Activated B cell treated with CpG ODN at 0.5 μM for 24 hours (primary cell): ENCODE data around the gene BUB1B. TPM values are rescaled to one million over a fixed set of nuclear protein-coding genes. Genes with fewer than 3 reads are reported as not detected.
"Not testable (repeated sequence)": the region's sequence is repeated elsewhere in the genome, so short reads cannot be mapped to it uniquely, and the experiment has no call there.

Experiments
- ATAC-seq: fragments of 200-7000 bp; cut with Tn5 transposase; one replicate; pipeline ENCODE4 v1.10.0; 2021; ENCODE audit warnings: low read depth, mild to moderate bottlenecking, moderate library complexity
- CTCF ChIA-PET: fragments of 350-600 bp; sonication (Branson Sonifier 250); formaldehyde crosslinking; loops from one replicate; lab custom pipeline; 2021; ENCODE audit warnings: antibody characterized with exemption; lab: Charles Lee
- POLR2A ChIA-PET: fragments of 350-600 bp; sonication (Branson Sonifier 250); formaldehyde crosslinking; loops from one replicate; lab custom pipeline; 2021; ENCODE audit warnings: antibody characterized with exemption; lab: Charles Lee
- DNase-seq: peaks from one replicate; pipeline ENCODE4 v3.0.0; 2022
- H3K27ac Mint-ChIP-seq: one replicate; pipeline ENCODE4 v1.8.0; 2020; ENCODE audit warnings: mixed read lengths
- H3K27me3 Mint-ChIP-seq: one replicate; pipeline ENCODE4 v1.8.0; 2021; ENCODE audit warnings: mixed read lengths
- H3K36me3 Mint-ChIP-seq: one replicate; pipeline ENCODE4 v1.8.0; 2021; ENCODE audit warnings: low read depth, mixed read lengths
- H3K4me1 Mint-ChIP-seq: one replicate; pipeline ENCODE4 v1.8.0; 2021; ENCODE audit warnings: mixed read lengths
- H3K4me3 Mint-ChIP-seq: one replicate; pipeline ENCODE4 v1.8.0; 2020; ENCODE audit warnings: mild to moderate bottlenecking, mixed read lengths
- H3K9me3 Mint-ChIP-seq: one replicate; pipeline ENCODE4 v1.8.0; 2020; ENCODE audit warnings: mixed read lengths
- CTCF ChIP-seq: fragments of 200-600 bp; IDR thresholded peaks from one replicate; pipeline ENCODE4 v1.8.0; 2022; ENCODE audit warnings: antibody characterized with exemption, mild to moderate bottlenecking
- intact Hi-C: fragments of 100-400 bp; cut with micrococcal nuclease; formaldehyde crosslinking; loops from one replicate; pipeline ENCODE4 v1.15.1; 2024
- total RNA-seq: library from RNA; stranded (reverse); gene quantifications from 2 replicates; pipeline ENCODE4 v1.2.3, GENCODE V29; 2022

BUB1B gene
- total RNA-seq, 1 donor from 2014 or later, result 3.9 TPM

- Mint-ChIP-seq H3K4me1 (peaks cover 42% of the 10 kb centered on the region), H3K27me3 (no peaks in the 10 kb centered on the region), H3K36me3 (no peaks in the 10 kb centered on the region), H3K4me3 (peak overlapping the region; percentile 61), H3K27ac (peak overlapping the region; percentile 98), H3K9me3 (no peaks in the 10 kb centered on the region)
- intact Hi-C loops, result loop anchor here (1.0 kb wide), 1 partner anchor 10 kb away; no protein-coding TSS in a partner anchor
- TF ChIP-seq CTCF, result no peak
- ChIA-PET POLR2A (interaction anchor here (0.7 to 7.5 kb wide), 11 partner anchors 14 to 616 kb away, joined by 3 to 172 read pairs (median 4); partner anchors contain the start of genes FSIP1 and SRP14), CTCF (interaction anchor here (0.7 to 1.9 kb wide), 9 partner anchors 9 to 195 kb away, joined by 3 to 14 read pairs (median 3); no protein-coding TSS in a partner anchor)
- ATAC-seq (peak; percentile 94), DNase-seq (peak; percentile 67)
These were observed 45.2 kb upstream of the BUB1B start for GRCh38 chr15:40115670-40116093.

DNA sequence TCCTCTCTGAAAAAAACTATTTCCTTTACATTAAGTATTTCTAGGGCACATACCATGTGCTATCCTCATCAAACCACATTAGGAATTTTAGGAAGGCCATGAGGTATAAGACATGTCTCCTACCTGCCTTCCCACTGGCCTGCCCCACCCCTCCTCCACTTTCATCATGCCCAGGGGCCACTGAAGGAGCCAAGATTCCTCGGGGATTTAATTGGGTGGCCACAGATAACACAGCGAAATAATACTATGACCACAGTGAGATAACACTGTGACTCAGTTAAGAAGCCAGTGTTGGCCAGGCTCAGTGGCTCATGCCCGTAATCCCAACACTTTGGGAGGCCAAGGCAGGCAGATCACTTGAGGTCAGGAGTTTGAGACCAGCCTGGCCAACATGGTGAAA lies 42.4 kb upstream of the BUB1B start:
- ChIA-PET POLR2A (interaction anchor here (7.5 kb wide), 1 partner anchor 17 kb away, joined by 172 read pairs; no protein-coding TSS in a partner anchor), CTCF (no interaction called here)
- intact Hi-C loops, result no loop called here
- Mint-ChIP-seq H3K27ac (no peak overlapping the region), H3K36me3 (no peaks in the 10 kb centered on the region), H3K4me3 (no peak overlapping the region), H3K9me3 (no peaks in the 10 kb centered on the region), H3K27me3 (no peaks in the 10 kb centered on the region), H3K4me1 (peaks cover 34% of the 10 kb centered on the region)
- no peak for TF ChIP-seq CTCF
- ATAC-seq (no peak), DNase-seq (no peak)

- no peak overlapping the region for H3K27ac Mint-ChIP-seq
- no peaks in the 10 kb centered on the region for H3K9me3 Mint-ChIP-seq
- ChIA-PET CTCF (no interaction called here), POLR2A (interaction anchor here (0.9 to 1.6 kb wide), 3 partner anchors 12 to 34 kb away, joined by 3 to 9 read pairs (median 4); no protein-coding TSS in a partner anchor)
- no peaks in the 10 kb centered on the region for H3K27me3 Mint-ChIP-seq
- H3K4me1 Mint-ChIP-seq, result peaks cover under 1% of the 10 kb centered on the region
- DNase-seq (no peak), ATAC-seq (no peak)
- intact Hi-C loops, result no loop called here
- no peak for TF ChIP-seq CTCF
- no peak overlapping the region for H3K4me3 Mint-ChIP-seq
- no peaks in the 10 kb centered on the region for H3K36me3 Mint-ChIP-seq
These were observed 38.8 kb upstream of the BUB1B start for GRCh38 chr15:40121911-40122638.

DNA sequence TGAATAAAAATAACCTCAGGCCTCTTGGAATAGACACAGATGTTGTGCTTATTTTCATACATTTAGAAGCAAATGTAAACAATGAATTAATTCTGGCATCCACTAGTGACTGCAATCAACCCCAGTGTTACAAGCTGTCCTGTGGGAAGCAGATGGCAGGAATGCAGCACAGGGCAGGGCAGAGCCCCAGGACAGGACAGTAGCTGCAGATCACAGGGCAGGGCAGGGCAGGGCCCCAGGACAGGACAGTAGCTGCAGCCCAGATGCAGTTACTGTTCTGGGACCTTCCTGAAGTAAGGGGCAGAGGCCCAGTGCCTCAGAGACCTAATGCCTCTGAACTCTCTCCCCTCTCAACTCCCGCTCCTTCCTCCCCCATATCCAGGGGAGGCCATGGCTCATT lies 37.9 kb upstream of the BUB1B start:
- H3K27ac Mint-ChIP-seq, H3K27me3 Mint-ChIP-seq, ATAC-seq, DNase-seq, H3K4me3 Mint-ChIP-seq, H3K9me3 Mint-ChIP-seq, H3K36me3 Mint-ChIP-seq, POLR2A ChIA-PET, H3K4me1 Mint-ChIP-seq, intact Hi-C loops: not testable (repeated sequence)
- CTCF ChIA-PET, result interaction anchor here (1.2 kb wide), 1 partner anchor 16 kb away, joined by 3 read pairs; no protein-coding TSS in a partner anchor

DNA sequence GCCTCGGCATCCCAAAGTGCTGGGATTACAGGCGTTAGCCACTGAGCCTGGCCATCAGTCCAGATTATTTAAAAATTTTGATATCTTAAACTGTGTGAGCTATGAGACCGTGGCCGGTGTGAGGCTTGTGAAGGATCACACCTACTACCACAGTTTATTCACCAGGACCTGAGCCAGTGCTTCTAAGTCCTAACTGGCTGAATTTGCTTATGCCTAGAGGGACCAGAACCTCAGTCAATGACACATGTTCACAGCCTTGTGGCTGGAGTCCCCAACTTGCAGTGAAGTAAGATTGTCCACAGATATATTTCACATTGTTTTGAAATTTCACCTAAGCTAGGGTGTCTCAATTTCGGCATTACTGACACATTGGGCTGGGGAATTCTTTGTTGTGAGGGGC lies 37.0 kb upstream of the BUB1B start:
- H3K36me3 Mint-ChIP-seq, H3K9me3 Mint-ChIP-seq, intact Hi-C loops, H3K27me3 Mint-ChIP-seq, ATAC-seq, H3K27ac Mint-ChIP-seq, H3K4me1 Mint-ChIP-seq, DNase-seq, POLR2A ChIA-PET, H3K4me3 Mint-ChIP-seq: not testable (repeated sequence)
- CTCF ChIA-PET, result interaction anchor here (1.2 kb wide), 1 partner anchor 17 kb away, joined by 3 read pairs; no protein-coding TSS in a partner anchor

DNA sequence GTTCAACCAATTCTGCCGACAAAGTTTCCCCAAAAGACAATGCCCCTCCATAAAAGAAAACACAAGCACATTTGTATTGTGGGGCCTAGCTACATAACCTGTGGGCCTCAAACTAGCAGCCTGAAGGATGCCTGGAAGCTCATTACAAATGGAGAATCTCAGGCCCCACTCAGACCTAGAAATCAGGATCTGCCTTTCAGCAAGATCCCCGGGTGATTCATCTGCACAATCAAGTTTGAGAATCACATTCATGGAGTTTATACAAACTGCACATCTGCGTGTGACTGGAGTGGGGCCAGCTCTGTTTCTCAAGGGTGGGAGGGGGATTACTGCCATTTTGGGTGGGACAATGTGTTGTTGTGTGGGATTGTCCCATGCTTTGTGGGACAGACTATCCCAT lies 36.5 kb upstream of the BUB1B start:
- H3K9me3 Mint-ChIP-seq, POLR2A ChIA-PET, ATAC-seq, H3K27me3 Mint-ChIP-seq, H3K36me3 Mint-ChIP-seq, intact Hi-C loops, H3K4me3 Mint-ChIP-seq, DNase-seq, H3K4me1 Mint-ChIP-seq: not testable (repeated sequence)
- peak overlapping the region; percentile 12 for H3K27ac Mint-ChIP-seq
- CTCF ChIA-PET, result interaction anchor here (1.2 kb wide), 1 partner anchor 17 kb away, joined by 3 read pairs; no protein-coding TSS in a partner anchor

DNA sequence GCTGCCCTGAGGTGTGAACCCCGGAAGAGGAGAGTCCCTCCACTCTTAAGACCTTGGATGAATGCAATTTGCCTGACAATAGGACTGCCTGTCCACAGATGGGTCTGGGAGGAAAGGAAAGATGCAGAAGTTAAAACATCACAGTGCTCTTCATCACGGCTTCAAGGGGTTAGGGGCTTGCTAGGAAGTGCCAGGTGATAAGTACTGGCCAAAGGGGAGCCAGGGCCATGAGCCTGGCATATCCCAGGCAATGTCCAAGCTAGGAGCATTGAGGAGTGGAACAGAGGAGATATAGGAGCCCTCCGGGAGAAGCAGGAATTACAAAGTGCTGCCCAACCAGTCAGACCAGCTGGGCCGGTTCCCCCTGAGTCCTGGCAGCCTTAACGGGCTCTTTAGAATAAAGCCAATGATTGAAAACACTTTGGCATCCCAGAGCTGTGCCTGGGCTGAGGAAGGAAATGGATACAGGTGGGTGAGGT lies 36.0 kb upstream of the BUB1B start:
- POLR2A ChIA-PET, H3K4me3 Mint-ChIP-seq, CTCF ChIA-PET, H3K9me3 Mint-ChIP-seq, H3K27ac Mint-ChIP-seq, H3K27me3 Mint-ChIP-seq, DNase-seq, H3K36me3 Mint-ChIP-seq, intact Hi-C loops, ATAC-seq, H3K4me1 Mint-ChIP-seq: not testable (repeated sequence)
